ENCODE results near the gene TMEM245.
"Not testable (repeated sequence)": the region's sequence is repeated elsewhere in the genome, so short reads cannot be mapped to it uniquely, and the experiment has no call there.

TMEM245 gene

DNA sequence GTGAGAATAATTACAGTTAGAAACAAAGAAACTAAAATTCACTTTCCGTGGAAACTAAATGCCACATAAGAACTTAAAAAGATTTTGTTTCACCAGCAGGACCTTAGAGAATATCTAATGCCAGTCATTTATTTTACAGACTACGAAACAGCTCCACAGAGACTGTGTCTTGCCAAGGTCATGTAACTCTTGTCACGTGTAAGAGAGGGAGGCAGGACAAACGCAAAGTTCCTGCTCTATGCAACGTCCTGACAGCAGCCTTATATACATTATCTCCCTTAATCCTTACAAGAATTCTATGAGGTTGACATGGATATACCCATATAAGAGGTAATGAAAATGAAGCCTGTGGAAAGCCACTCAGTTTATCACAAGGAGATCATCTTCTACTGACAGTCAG is 145.9 kb downstream of the TMEM245 start:
- no peak for DNase-seq

DNA sequence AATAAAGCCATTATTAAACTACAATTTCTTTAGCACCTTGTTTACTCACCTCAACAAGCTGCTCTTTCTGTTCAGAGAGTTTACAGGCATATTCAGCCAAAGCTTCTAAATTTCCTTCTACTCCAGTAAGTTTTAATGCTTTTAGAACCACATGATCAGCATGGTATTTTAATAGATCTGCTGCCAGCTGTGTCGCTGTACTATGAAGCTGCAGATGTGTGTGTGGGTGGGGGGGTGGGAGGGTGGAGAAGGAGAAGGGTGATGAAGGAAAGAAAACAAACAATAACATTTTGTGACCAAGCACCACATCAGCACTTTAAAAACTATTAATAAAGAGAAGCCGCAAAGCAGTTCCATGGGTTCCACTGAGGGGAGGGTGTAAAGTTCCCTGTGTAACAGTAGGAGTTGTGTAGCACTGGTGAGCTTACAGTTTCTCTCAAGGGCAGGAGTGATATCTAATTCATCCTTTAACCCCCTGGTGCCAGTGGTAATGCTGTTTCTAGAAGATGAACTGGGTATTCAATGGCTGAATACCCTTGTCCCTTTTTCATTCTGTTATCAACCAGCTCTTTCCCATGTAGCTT is 147.0 kb downstream of the TMEM245 start:
- no peak for DNase-seq

DNA sequence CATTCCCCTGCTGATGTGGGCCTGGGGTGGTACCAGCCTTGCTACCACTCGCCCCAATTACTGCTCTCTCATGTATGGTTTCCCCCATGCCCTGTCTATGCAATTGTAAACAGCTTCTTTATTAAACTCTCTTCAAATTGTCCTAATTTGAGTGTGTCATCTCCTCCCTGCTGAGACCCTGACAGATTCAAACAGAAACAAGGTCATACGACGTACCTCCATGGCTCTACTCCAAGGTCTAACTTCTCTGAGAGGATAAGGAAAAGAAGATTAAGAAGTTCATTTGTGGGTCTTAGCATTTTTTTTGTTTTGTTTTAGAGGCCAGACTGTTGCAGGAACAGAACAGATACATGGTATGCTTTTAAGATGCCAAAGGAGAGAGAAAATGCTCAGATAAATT is 147.6 kb downstream of the TMEM245 start:
- no peak for DNase-seq

DNA sequence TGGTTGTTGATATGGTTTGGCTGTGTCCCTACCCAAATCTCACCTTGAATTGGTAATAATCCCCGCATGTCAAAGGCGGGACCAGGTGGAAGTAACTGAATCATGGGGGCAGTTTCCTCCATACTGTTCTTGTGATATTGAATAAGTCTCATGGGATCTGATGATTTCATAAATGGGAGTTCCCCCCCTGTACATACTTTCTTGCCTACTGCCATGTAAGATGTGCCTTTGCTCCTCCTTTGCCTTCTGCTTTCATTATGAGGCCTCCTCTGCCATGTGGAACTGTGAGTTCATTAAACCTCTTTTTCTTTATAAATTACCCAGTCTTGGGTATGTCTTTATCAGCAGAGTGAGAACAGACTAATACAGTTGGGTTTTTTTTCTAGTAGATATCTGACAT is 148.4 kb downstream of the TMEM245 start:
- not testable (repeated sequence) for DNase-seq

DNA sequence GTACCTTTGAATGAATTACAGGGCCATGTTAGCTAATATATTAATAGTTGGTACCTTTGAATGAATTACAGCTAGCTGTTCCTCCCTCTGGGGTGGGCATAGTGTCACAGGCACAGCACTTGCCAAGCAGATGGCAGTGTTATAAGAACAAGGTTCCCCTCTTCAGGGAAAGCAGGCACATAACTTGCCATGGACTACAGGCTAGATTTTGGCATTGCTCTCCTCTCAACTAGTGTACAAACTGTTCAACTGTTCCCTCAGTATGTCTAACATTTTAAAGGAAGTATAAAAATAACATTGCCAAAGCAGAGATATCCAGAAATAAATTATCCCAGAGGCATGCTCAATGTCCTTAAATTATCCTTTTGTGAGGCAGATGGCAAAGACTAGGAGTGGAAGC is 151.8 kb downstream of the TMEM245 start:
- DNase-seq = no peak
